OCI-LY7 (cell line): ENCODE results near the gene STOML2. TPM values are rescaled to one million over a fixed set of nuclear protein-coding genes. Genes with fewer than 3 reads are reported as not detected.

Experiments
- BruUV-seq: library from RNA; stranded (reverse); fragments of 400-500 nt; replicated peaks from 2 replicates; lab custom pipeline; 2021; lab: Mats Ljungman, UMichigan
- CTCF ChIA-PET: fragments of 300-600 bp; sonication (Branson Sonifier 250); formaldehyde crosslinking; loops from one replicate; lab custom pipeline; 2022; ENCODE audit warnings: antibody characterized with exemption; ENCODE audit not compliant: unreplicated experiment; lab: Charles Lee
- POLR2A ChIA-PET: fragments of 300-600 bp; sonication (Branson Sonifier 250); formaldehyde crosslinking; loops from one replicate; lab custom pipeline; 2022; ENCODE audit warnings: antibody characterized with exemption; lab: Charles Lee
- DNase-seq: peaks from one replicate; pipeline ENCODE4 v3.0.0-alpha.2; 2015; ENCODE audit warnings: low spot score
- H2AFZ ChIP-seq: fragments of 200-600 bp; sonication (generic), shearing (Covaris generic); 2 replicates; pipeline ENCODE4 v1.6.1; 2014; ENCODE audit warnings: mild to moderate bottlenecking, antibody characterized with exemption, low read length, moderate library complexity
- H3K27ac ChIP-seq: fragments of 200-600 bp; sonication (generic); 2 replicates; pipeline ENCODE4 v1.5.1; 2014; ENCODE audit warnings: mixed run types, low read depth, mild to moderate bottlenecking, moderate library complexity, low read length, inconsistent platforms; ENCODE audit not compliant: poor library complexity, severe bottlenecking
- H3K36me3 ChIP-seq: fragments of 200-600 bp; sonication (generic); 2 replicates; pipeline ENCODE4 v1.6.1; 2014; ENCODE audit warnings: mild to moderate bottlenecking, antibody characterized with exemption, low read length, moderate library complexity, mixed read lengths; ENCODE audit not compliant: insufficient read depth
- H3K4me1 ChIP-seq: fragments of 200-600 bp; sonication (generic); 2 replicates; pipeline ENCODE4 v1.5.1; 2014; ENCODE audit warnings: mild to moderate bottlenecking, low read length; ENCODE audit not compliant: insufficient read depth, poor library complexity, severe bottlenecking
- H3K4me2 ChIP-seq: fragments of 200-600 bp; sonication (generic); 2 replicates; pipeline ENCODE4 v1.6.1; 2014; ENCODE audit warnings: mild to moderate bottlenecking, low read length
- H3K4me3 ChIP-seq: fragments of 200-600 bp; sonication (generic); 2 replicates; pipeline ENCODE4 v1.5.1; 2014; ENCODE audit warnings: mild to moderate bottlenecking, low read depth, low read length; ENCODE audit not compliant: poor library complexity, severe bottlenecking
- H3K79me2 ChIP-seq: fragments of 200-600 bp; sonication (generic); 2 replicates; pipeline ENCODE4 v1.6.1; 2016; ENCODE audit warnings: low read depth, mild to moderate bottlenecking, low read length, moderate library complexity, mixed read lengths; ENCODE audit not compliant: insufficient read depth
- H3K9me2 ChIP-seq: fragments of 200-600 bp; sonication (generic); 2 replicates; pipeline ENCODE4 v1.6.1; 2016; ENCODE audit warnings: mild to moderate bottlenecking, low read length, mixed read lengths; ENCODE audit not compliant: insufficient read depth
- H3K9me3 ChIP-seq: fragments of 200-600 bp; sonication (generic); 2 replicates; pipeline ENCODE4 v1.6.1; 2014; ENCODE audit warnings: mild to moderate bottlenecking, mixed run types, low read length, mixed read lengths
- H4K20me1 ChIP-seq: fragments of 200-600 bp; sonication (generic); 2 replicates; pipeline ENCODE4 v1.6.1; 2014; ENCODE audit warnings: mild to moderate bottlenecking, antibody characterized with exemption, low read length, moderate library complexity, mixed read lengths; ENCODE audit not compliant: insufficient read depth
- CTCF ChIP-seq: fragments of 200-600 bp; sonication (generic); conservative IDR thresholded peaks from 2 replicates; pipeline ENCODE4 v1.5.1; 2014; ENCODE audit warnings: mild to moderate bottlenecking, antibody characterized with exemption, low read length, moderate library complexity, mixed read lengths
- EZH2phosphoT487 ChIP-seq: fragments of 200-600 bp; sonication (generic); IDR thresholded peaks from 2 replicates; pipeline ENCODE4 v1.6.1; 2018; ENCODE audit warnings: low read depth, borderline replicate concordance, mild to moderate bottlenecking, mixed run types, antibody characterized with exemption, low read length, moderate library complexity, mixed read lengths
- intact Hi-C: fragments of 100-400 bp; cut with micrococcal nuclease; formaldehyde crosslinking; loops from one replicate; pipeline ENCODE4 v1.10.0; 2022; ENCODE audit not compliant: unreplicated experiment
- total RNA-seq, 2 experiments: library from RNA; depleted of rRNA in 1 of 2; stranded (reverse); fragments of >200 nt in 1 of 2; shearing (Covaris generic) in 1 of 2; gene quantifications; 2 replicates each; pipeline ENCODE4 v1.2.3, GENCODE V29; 2014 to 2022

STOML2 gene
- total RNA-seq, 2 experiments from 2014 or later: 155 to 158 TPM

GRCh38 chr9:35096035-35096849 lies 6.7 kb downstream of the STOML2 start, which contains the start of gene PIGO:
PIGO (minus strand) TSS chr9:35096591; CDS start chr9:35095565, 1,026 bp downstream.
- Histone ChIP-seq H3K79me2 (no peaks in the 10 kb centered on the region; the same call in 1 of the 2 replicates), H3K4me3 (peak within 1 kb of the TSS; percentile 79), H4K20me1 (no peaks in the 10 kb centered on the region), H2AFZ (peak within 1 kb of the TSS; percentile 52; the same call in 1 of the 2 replicates), H3K4me1 (peaks cover 16% of the 10 kb centered on the region), H3K9me3 (no peaks in the 10 kb centered on the region), H3K9me2 (no peaks in the 10 kb centered on the region), H3K36me3 (peaks cover 49% of the 10 kb centered on the region), H3K4me2 (peak within 1 kb of the TSS; percentile 71), H3K27ac (peak within 1 kb of the TSS; percentile 80)
- ChIA-PET POLR2A (interaction anchor here (0.5 to 5.7 kb wide), 5 partner anchors 15 to 832 kb away, joined by 3 to 32 read pairs (median 3); partner anchors contain the start of gene FANCG), CTCF (interaction anchor here (0.6 to 0.8 kb wide), 2 partner anchors 15 to 19 kb away, joined by 3 to 4 read pairs; partner anchors contain the start of gene ATOSB)
- TF ChIP-seq EZH2phosphoT487 (no peak), CTCF (peak; percentile 82)
- peak; percentile 92 for DNase-seq
- TSS peak; percentile 55 for BruUV-seq
- intact Hi-C loops: loop anchor here (2.0 kb wide), 1 partner anchor 197 kb away; no protein-coding TSS in a partner anchor

DNA sequence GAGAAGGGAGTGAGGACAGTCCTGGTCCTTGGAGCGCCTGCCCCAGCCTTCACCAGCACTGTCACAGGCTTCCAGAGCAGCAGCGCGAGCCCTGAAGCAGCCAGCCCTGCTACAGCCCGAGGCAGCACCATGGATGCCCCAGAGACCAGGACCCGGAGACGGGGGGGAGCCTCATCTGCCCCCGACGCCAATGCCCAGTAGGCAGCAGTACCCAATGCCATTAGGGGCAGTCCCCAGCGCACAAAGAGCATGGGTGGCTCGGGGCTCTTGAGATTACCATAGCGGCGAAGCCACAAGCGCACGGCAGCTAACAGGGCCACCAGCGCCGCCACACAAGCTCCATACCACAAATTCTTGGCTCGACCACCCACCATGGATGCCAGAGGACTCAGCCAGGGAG lies 11.4 kb downstream of the STOML2 start:
- H3K27ac ChIP-seq: no peak overlapping the region
- H2AFZ ChIP-seq: no peak overlapping the region
- no peaks in the 10 kb centered on the region for H4K20me1 ChIP-seq
- H3K4me2 ChIP-seq: no peak overlapping the region
- H3K36me3 ChIP-seq: peaks cover 61% of the 10 kb centered on the region
- intact Hi-C loops: no loop called here
- CTCF ChIA-PET: no interaction called here
- H3K9me3 ChIP-seq: no peaks in the 10 kb centered on the region
- no TSS peak for BruUV-seq
- H3K4me1 ChIP-seq: peaks cover 11% of the 10 kb centered on the region
- TF ChIP-seq EZH2phosphoT487: no peak
- TF ChIP-seq CTCF: no peak
- POLR2A ChIA-PET: interaction anchor here (5.7 kb wide), 1 partner anchor 13 kb away, joined by 32 read pairs; the partner anchor contains the start of gene FANCG
- H3K4me3 ChIP-seq: no peak overlapping the region
- no peaks in the 10 kb centered on the region for H3K9me2 ChIP-seq
- no peak for DNase-seq
- no peaks in the 10 kb centered on the region; the same call in 1 of the 2 replicates for H3K79me2 ChIP-seq

DNA sequence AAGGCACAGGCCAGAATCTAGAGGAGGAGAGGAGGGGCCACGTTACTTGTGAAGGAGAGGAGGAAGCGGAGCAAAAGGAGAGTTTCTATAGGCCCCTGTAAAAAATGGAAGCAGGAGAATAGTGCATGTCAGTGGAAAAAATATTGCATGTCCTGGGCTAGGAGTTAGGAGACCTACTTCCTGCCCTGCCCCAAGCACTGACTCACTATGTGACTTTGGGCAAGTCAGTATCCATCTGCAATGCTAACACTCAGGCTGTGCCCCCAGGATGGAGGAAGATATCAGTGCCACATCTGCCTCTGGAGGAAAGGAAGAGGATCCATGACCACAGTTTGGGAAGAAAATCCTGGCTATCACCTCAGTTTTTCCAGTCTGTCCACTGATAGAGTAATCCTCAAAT lies 13.5 kb downstream of the STOML2 start:
- no peak overlapping the region for H2AFZ ChIP-seq
- no peaks in the 10 kb centered on the region for H3K79me2 ChIP-seq
- no TSS peak for BruUV-seq
- no peaks in the 10 kb centered on the region for H3K9me3 ChIP-seq
- POLR2A ChIA-PET: no interaction called here
- no peak for DNase-seq
- H3K9me2 ChIP-seq: no peaks in the 10 kb centered on the region
- H3K4me2 ChIP-seq: no peak overlapping the region
- no peaks in the 10 kb centered on the region for H3K4me1 ChIP-seq
- TF ChIP-seq CTCF: no peak
- TF ChIP-seq EZH2phosphoT487: no peak
- no peak overlapping the region for H3K27ac ChIP-seq
- CTCF ChIA-PET: no interaction called here
- H4K20me1 ChIP-seq: no peaks in the 10 kb centered on the region
- H3K4me3 ChIP-seq: no peak overlapping the region
- intact Hi-C loops: no loop called here
- H3K36me3 ChIP-seq: peaks cover 69% of the 10 kb centered on the region
